ENCODE results near the gene SNORC.

DNA sequence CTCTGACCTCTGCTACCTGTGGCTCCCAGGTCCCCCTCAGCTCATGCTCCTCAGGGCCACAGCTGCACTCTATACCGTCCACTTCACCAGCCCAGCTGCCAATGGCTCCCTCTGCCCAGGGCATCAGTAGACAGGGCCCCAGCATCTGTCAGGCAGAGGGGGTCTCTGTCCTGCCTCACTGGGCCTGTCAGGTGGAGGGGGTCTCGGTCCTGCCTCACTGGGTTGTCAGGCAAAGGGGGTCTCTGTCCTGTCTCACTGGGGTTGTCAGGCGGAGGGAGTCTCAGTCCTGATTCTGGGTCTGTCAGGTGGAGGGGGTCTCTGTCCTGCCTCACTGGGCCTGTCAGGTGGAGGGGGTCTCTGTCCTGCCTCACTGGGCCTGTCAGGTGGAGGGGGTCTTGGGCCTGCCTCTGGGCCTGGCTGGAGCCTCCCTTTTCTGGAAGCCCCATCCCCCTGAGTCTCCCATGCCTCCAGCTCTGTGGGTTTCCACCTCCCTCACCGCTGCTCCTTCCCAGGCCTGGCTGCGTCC lies 19.9 kb downstream of the SNORC start:
- TF ChIP-seq, protein P1, sequence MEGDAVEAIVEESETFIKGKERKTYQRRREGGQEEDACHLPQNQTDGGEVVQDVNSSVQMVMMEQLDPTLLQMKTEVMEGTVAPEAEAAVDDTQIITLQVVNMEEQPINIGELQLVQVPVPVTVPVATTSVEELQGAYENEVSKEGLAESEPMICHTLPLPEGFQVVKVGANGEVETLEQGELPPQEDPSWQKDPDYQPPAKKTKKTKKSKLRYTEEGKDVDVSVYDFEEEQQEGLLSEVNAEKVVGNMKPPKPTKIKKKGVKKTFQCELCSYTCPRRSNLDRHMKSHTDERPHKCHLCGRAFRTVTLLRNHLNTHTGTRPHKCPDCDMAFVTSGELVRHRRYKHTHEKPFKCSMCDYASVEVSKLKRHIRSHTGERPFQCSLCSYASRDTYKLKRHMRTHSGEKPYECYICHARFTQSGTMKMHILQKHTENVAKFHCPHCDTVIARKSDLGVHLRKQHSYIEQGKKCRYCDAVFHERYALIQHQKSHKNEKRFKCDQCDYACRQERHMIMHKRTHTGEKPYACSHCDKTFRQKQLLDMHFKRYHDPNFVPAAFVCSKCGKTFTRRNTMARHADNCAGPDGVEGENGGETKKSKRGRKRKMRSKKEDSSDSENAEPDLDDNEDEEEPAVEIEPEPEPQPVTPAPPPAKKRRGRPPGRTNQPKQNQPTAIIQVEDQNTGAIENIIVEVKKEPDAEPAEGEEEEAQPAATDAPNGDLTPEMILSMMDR (IDR thresholded peaks at IDR 0.05; ENCODE audit: insufficient read depth, low read length, poor library complexity, severe bottlenecking), result no peak
- no peak for TF ChIP-seq EZH2phosphoT487 (conservative IDR thresholded peaks at IDR 0.05; ENCODE audit: low read length)

All from SU-DHL-6 (cell line).